Chondrocyte (in vitro differentiated cells): ENCODE data around the gene THUMPD3. TPM values are rescaled to one million over a fixed set of nuclear protein-coding genes. Genes with fewer than 3 reads are reported as not detected.

ENCODE experiments used
- DNase-seq: peaks from one replicate; pipeline ENCODE4 v3.0.0; 2021; ENCODE audit warnings: mixed read lengths, low spot score
- H3K27ac Mint-ChIP-seq: one replicate; pipeline ENCODE4 v1.8.0; 2021; ENCODE audit warnings: mild to moderate bottlenecking, moderate library complexity, mixed read lengths; ENCODE audit not compliant: unreplicated experiment
- H3K27me3 Mint-ChIP-seq: 2 replicates; pipeline ENCODE4 v1.8.0; 2021; ENCODE audit warnings: low read depth, mixed read lengths
- H3K36me3 Mint-ChIP-seq: 2 replicates; pipeline ENCODE4 v1.8.0; 2021; ENCODE audit warnings: low read depth, mixed read lengths
- H3K4me1 Mint-ChIP-seq: 2 replicates; pipeline ENCODE4 v1.8.0; 2021; ENCODE audit warnings: low read depth, mild to moderate bottlenecking, mixed read lengths
- H3K4me3 Mint-ChIP-seq: one replicate; pipeline ENCODE4 v1.8.0; 2021; ENCODE audit warnings: mild to moderate bottlenecking, moderate library complexity, mixed read lengths; ENCODE audit not compliant: unreplicated experiment
- H3K9me3 Mint-ChIP-seq: 2 replicates; pipeline ENCODE4 v1.8.0; 2021; ENCODE audit warnings: low read depth, mixed read lengths
- CTCF ChIP-seq: fragments of 200-600 bp; sonication (generic); IDR thresholded peaks from 2 replicates; pipeline ENCODE4 v1.5.0; 2021; ENCODE audit warnings: antibody characterized with exemption, mild to moderate bottlenecking, moderate library complexity
- total RNA-seq: library from RNA; stranded (reverse); gene quantifications from 3 replicates; pipeline ENCODE4 v1.2.1, GENCODE V29; 2021

Gene THUMPD3
- total RNA-seq, 1 donor from 2014 or later = 41.7 TPM

- Mint-ChIP-seq H3K9me3 (no peaks in the 10 kb centered on the region), H3K27ac (peak overlapping the region; percentile 100)
These were observed 35.2 kb downstream of the THUMPD3 start for GRCh38 chr3:9397906-9398699.

GRCh38 chr3:9398700-9399336, 36.0 kb downstream of the THUMPD3 start:
- no peak for TF ChIP-seq CTCF
- H3K27ac Mint-ChIP-seq = peak overlapping the region; percentile 100
- peaks cover 66% of the 10 kb centered on the region for H3K4me1 Mint-ChIP-seq
- H3K36me3 Mint-ChIP-seq = peaks cover 9% of the 10 kb centered on the region
- H3K27me3 Mint-ChIP-seq = no peaks in the 10 kb centered on the region
- DNase-seq = no peak
- H3K9me3 Mint-ChIP-seq = no peaks in the 10 kb centered on the region
- peak overlapping the region; percentile 98 for H3K4me3 Mint-ChIP-seq

More at GRCh38 chr3:9397906-9398699, 35.2 kb downstream of the THUMPD3 start:
- Mint-ChIP-seq H3K4me3 (peak overlapping the region; percentile 98), H3K4me1 (peaks cover 66% of the 10 kb centered on the region), H3K27me3 (no peaks in the 10 kb centered on the region), H3K36me3 (peaks cover 11% of the 10 kb centered on the region)
- no peak for TF ChIP-seq CTCF
- peak; percentile 87 for DNase-seq

DNA sequence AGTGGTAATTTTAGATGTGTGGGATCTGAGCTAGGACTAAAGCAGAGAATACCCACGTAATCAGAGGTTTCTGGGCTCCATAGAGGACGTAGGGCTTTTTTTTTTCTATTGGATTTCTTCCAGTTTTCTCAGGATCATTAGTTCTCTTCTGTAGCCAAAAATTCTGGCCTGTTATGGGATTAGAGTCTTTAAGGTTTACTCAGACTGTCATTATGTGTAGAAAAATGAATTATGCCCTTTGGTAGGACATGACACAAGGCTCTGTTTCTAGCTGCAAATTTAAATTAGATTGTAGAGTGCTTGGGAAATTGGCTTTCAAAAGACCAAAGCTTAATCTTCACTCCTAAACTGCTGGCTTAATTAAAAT, 36.5 kb downstream of the THUMPD3 start:
- TF ChIP-seq CTCF = no peak
- Mint-ChIP-seq H3K9me3 (no peaks in the 10 kb centered on the region), H3K4me1 (peaks cover 64% of the 10 kb centered on the region), H3K36me3 (peaks cover 9% of the 10 kb centered on the region), H3K4me3 (peak overlapping the region; percentile 98), H3K27me3 (no peaks in the 10 kb centered on the region), H3K27ac (peak overlapping the region; percentile 100)
- no peak for DNase-seq

- peak; percentile 63 for TF ChIP-seq CTCF
- no peak for DNase-seq
- Mint-ChIP-seq H3K4me3 (peak overlapping the region; percentile 98), H3K27me3 (no peaks in the 10 kb centered on the region), H3K9me3 (no peaks in the 10 kb centered on the region), H3K27ac (peak overlapping the region; percentile 100), H3K4me1 (peaks cover 64% of the 10 kb centered on the region), H3K36me3 (peaks cover 5% of the 10 kb centered on the region)
These were observed 36.9 kb downstream of the THUMPD3 start for GRCh38 chr3:9399746-9400145.

DNA sequence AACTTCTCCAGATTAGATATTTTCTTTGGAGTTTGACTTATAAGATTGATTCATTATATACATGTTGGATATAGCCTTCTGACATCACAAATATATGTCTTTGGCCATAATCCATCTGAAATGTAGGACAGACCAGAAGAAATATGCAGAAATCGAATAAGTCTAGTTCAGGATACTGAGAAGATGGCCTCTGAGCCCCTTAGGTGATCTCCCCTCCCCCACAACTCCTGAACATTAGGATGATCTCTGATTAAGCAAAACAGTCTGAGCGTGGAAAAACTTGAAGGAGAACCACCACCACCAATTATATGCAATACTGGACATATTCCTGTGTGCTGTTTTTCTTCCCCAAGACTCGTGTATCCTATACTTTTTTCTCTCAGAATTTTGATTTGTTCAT, 37.8 kb downstream of the THUMPD3 start:
- H3K9me3 Mint-ChIP-seq = no peaks in the 10 kb centered on the region
- DNase-seq = no peak
- H3K4me3 Mint-ChIP-seq = peak overlapping the region; percentile 98
- H3K4me1 Mint-ChIP-seq = peaks cover 63% of the 10 kb centered on the region
- no peak for TF ChIP-seq CTCF
- H3K27ac Mint-ChIP-seq = peak overlapping the region; percentile 100
- no peaks in the 10 kb centered on the region for H3K27me3 Mint-ChIP-seq
- H3K36me3 Mint-ChIP-seq = peaks cover 3% of the 10 kb centered on the region
